Measurements from ENCODE around the gene EVC. TPM values are rescaled to one million over a fixed set of nuclear protein-coding genes. Genes with fewer than 3 reads are reported as not detected.

Gene EVC
- total RNA-seq, 1 experiment from 2014 or later: not detected

GRCh38 chr4:5705647-5706320 is 5.2 kb upstream of the EVC start:
- CTCF ChIA-PET: no interaction called here

GRCh38 chr4:5706486-5707290 is 4.3 kb upstream of the EVC start:
- Histone ChIP-seq H3K4me3 (ENCODE audit: low read depth, low read length) (no peak overlapping the region), H3K27me3 (replicated peaks; ENCODE audit: control insufficient read depth, insufficient read depth, low read length) (no peaks in the 10 kb centered on the region), H3K4me1 (no peaks in the 10 kb centered on the region), H3K36me3 (ENCODE audit: control insufficient read depth, insufficient read depth, low read length) (no peaks in the 10 kb centered on the region), H3K9me3 (no peaks in the 10 kb centered on the region)
- TF ChIP-seq CTCF (IDR thresholded peaks at IDR 0.05; ENCODE audit: insufficient read depth in 1 of 2, low read depth in 1 of 2, low read length in 1 of 2, severe bottlenecking in 1 of 2, unreplicated experiment in 1 of 2): no peak
- Mint-ChIP-seq H3K27me3 (ENCODE audit: insufficient read depth, unreplicated experiment) (peaks cover 8% of the 10 kb centered on the region), H3K27ac (ENCODE audit: unreplicated experiment) (no peak overlapping the region), H3K9me3 (ENCODE audit: unreplicated experiment) (peaks cover 6% of the 10 kb centered on the region), H3K4me3 (ENCODE audit: unreplicated experiment) (no peak overlapping the region), H3K36me3 (ENCODE audit: insufficient read depth, unreplicated experiment) (no peaks in the 10 kb centered on the region), H3K4me1 (ENCODE audit: low read depth, unreplicated experiment) (no peaks in the 10 kb centered on the region)
- CTCF ChIA-PET: no interaction called here
- no TSS peak for BruUV-seq (replicated peaks)
- POLR2A ChIA-PET: no interaction called here
- intact Hi-C loops (cut with micrococcal nuclease; ENCODE audit: unreplicated experiment): no loop called here
- DNase-seq: no peak

More at GRCh38 chr4:5705647-5706320, 5.2 kb upstream of the EVC start:
- Histone ChIP-seq H3K4me3 (ENCODE audit: low read depth, low read length) (no peak overlapping the region), H3K27me3 (replicated peaks; ENCODE audit: control insufficient read depth, insufficient read depth, low read length) (no peaks in the 10 kb centered on the region), H3K9me3 (no peaks in the 10 kb centered on the region), H3K36me3 (ENCODE audit: control insufficient read depth, insufficient read depth, low read length) (no peaks in the 10 kb centered on the region), H3K4me1 (no peaks in the 10 kb centered on the region)
- no peak for DNase-seq
- Mint-ChIP-seq H3K27ac (ENCODE audit: unreplicated experiment) (no peak overlapping the region), H3K4me3 (ENCODE audit: unreplicated experiment) (no peak overlapping the region), H3K9me3 (ENCODE audit: unreplicated experiment) (peaks cover 6% of the 10 kb centered on the region), H3K36me3 (ENCODE audit: insufficient read depth, unreplicated experiment) (no peaks in the 10 kb centered on the region), H3K27me3 (ENCODE audit: insufficient read depth, unreplicated experiment) (peaks cover 9% of the 10 kb centered on the region), H3K4me1 (ENCODE audit: low read depth, unreplicated experiment) (no peaks in the 10 kb centered on the region)
- POLR2A ChIA-PET: no interaction called here
- intact Hi-C loops (cut with micrococcal nuclease; ENCODE audit: unreplicated experiment): no loop called here
- TF ChIP-seq CTCF (IDR thresholded peaks at IDR 0.05; ENCODE audit: insufficient read depth in 1 of 2, low read depth in 1 of 2, low read length in 1 of 2, severe bottlenecking in 1 of 2, unreplicated experiment in 1 of 2): no peak
- no TSS peak for BruUV-seq (replicated peaks)

- Mint-ChIP-seq H3K4me3 (ENCODE audit: unreplicated experiment) (no peak overlapping the region), H3K27ac (ENCODE audit: unreplicated experiment) (no peak overlapping the region), H3K9me3 (ENCODE audit: unreplicated experiment) (peaks cover 6% of the 10 kb centered on the region), H3K27me3 (ENCODE audit: insufficient read depth, unreplicated experiment) (peaks cover 4% of the 10 kb centered on the region), H3K4me1 (ENCODE audit: low read depth, unreplicated experiment) (no peaks in the 10 kb centered on the region), H3K36me3 (ENCODE audit: insufficient read depth, unreplicated experiment) (no peaks in the 10 kb centered on the region)
- no peaks in the 10 kb centered on the region for H3K36me3 ChIP-seq (ENCODE audit: control insufficient read depth, insufficient read depth, low read length)
- ChIA-PET CTCF (no interaction called here), POLR2A (no interaction called here)
- no peak overlapping the region for H3K4me3 ChIP-seq (ENCODE audit: low read depth, low read length)
- intact Hi-C loops (cut with micrococcal nuclease; ENCODE audit: unreplicated experiment): no loop called here
- no peaks in the 10 kb centered on the region for H3K27me3 ChIP-seq (replicated peaks; ENCODE audit: control insufficient read depth, insufficient read depth, low read length)
- H3K9me3 ChIP-seq: no peaks in the 10 kb centered on the region
- no TSS peak for BruUV-seq (replicated peaks)
- no peak for TF ChIP-seq CTCF (IDR thresholded peaks at IDR 0.05; ENCODE audit: insufficient read depth in 1 of 2, low read depth in 1 of 2, low read length in 1 of 2, severe bottlenecking in 1 of 2, unreplicated experiment in 1 of 2)
- DNase-seq: no peak
- H3K4me1 ChIP-seq: no peaks in the 10 kb centered on the region
Measured at GRCh38 chr4:5707366-5707765, 3.6 kb upstream of the EVC start.

All from Caco-2 (cell line).